A204.1 (cell line): ENCODE measurements around the gene GORASP2.

ENCODE experiments used
- FAIRE-seq: peaks from 2 replicates; lab custom pipeline; 2012; peaks lifted over from hg19 to GRCh38; lab: Jason Lieb, UNC

The GORASP2 gene

GRCh38 chr2:170999654-171000053 lies 70.6 kb downstream of the GORASP2 start:
- no peak for FAIRE-seq

- no peak for FAIRE-seq
These were observed 75.3 kb downstream of the GORASP2 start for GRCh38 chr2:171004363-171004762.

GRCh38 chr2:171004833-171005232 lies 75.8 kb downstream of the GORASP2 start:
- FAIRE-seq: peak; percentile 11

GRCh38 chr2:171008550-171009205 lies 79.6 kb downstream of the GORASP2 start:
- FAIRE-seq: no peak

- no peak for FAIRE-seq
These were observed 80.3 kb downstream of the GORASP2 start for GRCh38 chr2:171009386-171009785.

GRCh38 chr2:171013851-171014250 lies 84.8 kb downstream of the GORASP2 start:
- FAIRE-seq: no peak

GRCh38 chr2:171016125-171016524 lies 87.1 kb downstream of the GORASP2 start:
- FAIRE-seq: no peak
